Mesendoderm (in vitro differentiated cells): ENCODE results near the gene KLKB1.
"Not testable (repeated sequence)": the region's sequence is repeated elsewhere in the genome, so short reads cannot be mapped to it uniquely, and the experiment has no call there.

Experiments
- DNase-seq: peaks from one replicate; pipeline ENCODE4 v3.0.0; 2013
- H2AK5ac ChIP-seq: 2 replicates; pipeline ENCODE4 v1.6.1; 2013; ENCODE audit warnings: low read length, inconsistent platforms
- H2BK120ac ChIP-seq: 2 replicates; pipeline ENCODE4 v1.6.1; 2013; ENCODE audit warnings: low read depth, mild to moderate bottlenecking, low read length, moderate library complexity, mixed read lengths
- H2BK15ac ChIP-seq: replicated peaks from 2 replicates; pipeline ENCODE4 v1.6.1; 2013; ENCODE audit warnings: low read depth, mild to moderate bottlenecking, moderate library complexity
- H2BK5ac ChIP-seq: 2 replicates; pipeline ENCODE4 v1.6.1; 2013; ENCODE audit warnings: low read length, inconsistent platforms
- H3K18ac ChIP-seq: 2 replicates; pipeline ENCODE4 v1.6.1; 2013; ENCODE audit warnings: mild to moderate bottlenecking, low read length, mixed read lengths
- H3K23ac ChIP-seq: one replicate; pipeline ENCODE4 v1.6.1; 2013; ENCODE audit warnings: low read length
- H3K27ac ChIP-seq: 2 replicates; pipeline ENCODE4 v1.5.1; 2013; ENCODE audit warnings: low read depth, mild to moderate bottlenecking, inconsistent platforms, low read length, moderate library complexity
- H3K27me3 ChIP-seq: 2 replicates; pipeline ENCODE4 v1.6.1; 2013; ENCODE audit warnings: low read length, control low read depth, mild to moderate bottlenecking, inconsistent platforms; ENCODE audit not compliant: insufficient read depth, poor library complexity
- H3K36me3 ChIP-seq: 2 replicates; pipeline ENCODE4 v1.6.1; 2013; ENCODE audit warnings: low read length, inconsistent platforms; ENCODE audit not compliant: control insufficient read depth, insufficient read depth
- H3K4ac ChIP-seq: one replicate; pipeline ENCODE4 v1.6.1; 2013; ENCODE audit warnings: low read depth, mild to moderate bottlenecking, low read length, moderate library complexity
- H3K4me1 ChIP-seq: 2 replicates; pipeline ENCODE4 v1.6.1; 2013; ENCODE audit warnings: low read depth, low read length, inconsistent platforms; ENCODE audit not compliant: control insufficient read depth
- H3K4me2 ChIP-seq: 2 replicates; pipeline ENCODE4 v1.6.1; 2013; ENCODE audit warnings: low read length
- H3K4me3 ChIP-seq: 2 replicates; pipeline ENCODE4 v1.5.1; 2013; ENCODE audit warnings: mild to moderate bottlenecking, low read length
- H3K56ac ChIP-seq: one replicate; pipeline ENCODE4 v1.6.1; 2013; ENCODE audit warnings: low read length
- H3K79me1 ChIP-seq: 2 replicates; pipeline ENCODE4 v1.6.1; 2013; ENCODE audit warnings: low read length, inconsistent platforms
- H3K79me2 ChIP-seq: 2 replicates; pipeline ENCODE4 v1.6.1; 2013; ENCODE audit warnings: mild to moderate bottlenecking, low read length; ENCODE audit not compliant: control insufficient read depth, insufficient read depth
- H3K9ac ChIP-seq: 2 replicates; pipeline ENCODE4 v1.6.1; 2013; ENCODE audit warnings: low read length, inconsistent platforms
- H4K5ac ChIP-seq: one replicate; pipeline ENCODE4 v1.6.1; 2013; ENCODE audit warnings: low read length
- H4K8ac ChIP-seq: one replicate; pipeline ENCODE4 v1.6.1; 2013; ENCODE audit warnings: low read depth, mild to moderate bottlenecking, control low read depth, low read length, moderate library complexity
- WGBS: extraction: QIAGEN DNeasy Blood & Tissue Kit; methylation state at CpG from one replicate; pipeline ENCODE4 v1.1.7; 2013; ENCODE audit warnings: low lambda C conversion rate, missing lambda C conversion rate; ENCODE audit not compliant: insufficient coverage; ENCODE audit errors: extremely low coverage; 5-methylcytosine and 5-hydroxymethylcytosine counted together

The KLKB1 gene

GRCh38 chr4:186242031-186242430 is 14.7 kb downstream of the KLKB1 start:
- not testable (repeated sequence) for H3K4me3 ChIP-seq, H2BK120ac ChIP-seq, H3K4me1 ChIP-seq, H3K79me1 ChIP-seq, H2BK15ac ChIP-seq, H3K23ac ChIP-seq, H3K27me3 ChIP-seq, H3K18ac ChIP-seq, H3K4ac ChIP-seq, H3K36me3 ChIP-seq, H2BK5ac ChIP-seq, H2AK5ac ChIP-seq, H4K5ac ChIP-seq, H4K8ac ChIP-seq, H3K4me2 ChIP-seq
- peak; percentile 72 for DNase-seq
- peak overlapping the region; percentile 51 for H3K27ac ChIP-seq
- H3K79me2 ChIP-seq: peaks cover 12% of the 10 kb centered on the region
- peak overlapping the region; percentile 25 for H3K56ac ChIP-seq
- peak overlapping the region; percentile 0 for H3K9ac ChIP-seq
- WGBS: no CpG with 5 or more reads among the region's 10 CpGs

GRCh38 chr4:186243331-186243730 is 16.0 kb downstream of the KLKB1 start:
- Histone ChIP-seq H4K5ac (no peak overlapping the region), H3K36me3 (no peaks in the 10 kb centered on the region), H2BK15ac (no peak overlapping the region), H3K4me1 (peaks cover 6% of the 10 kb centered on the region), H4K8ac (no peak overlapping the region), H3K56ac (peak overlapping the region; percentile 60), H3K18ac (peak overlapping the region; percentile 51), H2BK120ac (no peak overlapping the region), H3K79me1 (no peaks in the 10 kb centered on the region), H3K79me2 (peaks cover 12% of the 10 kb centered on the region), H3K23ac (no peak overlapping the region), H3K4ac (peak overlapping the region; percentile 16), H3K4me2 (no peak overlapping the region), H2AK5ac (no peak overlapping the region), H3K9ac (peak overlapping the region; percentile 29), H3K4me3 (no peak overlapping the region), H2BK5ac (no peak overlapping the region), H3K27me3 (no peaks in the 10 kb centered on the region), H3K27ac (peak overlapping the region; percentile 78)
- DNase-seq: peak; percentile 83
- WGBS: no CpG with 5 or more reads among the region's 2 CpGs

- Histone ChIP-seq H2BK120ac (no peak overlapping the region), H2BK15ac (no peak overlapping the region), H3K4me1 (peaks cover 6% of the 10 kb centered on the region), H3K79me2 (peaks cover 12% of the 10 kb centered on the region), H3K4me3 (peak overlapping the region; percentile 16), H3K36me3 (no peaks in the 10 kb centered on the region), H3K18ac (no peak overlapping the region), H3K4me2 (no peak overlapping the region), H2BK5ac (no peak overlapping the region), H2AK5ac (no peak overlapping the region), H3K23ac (no peak overlapping the region), H3K4ac (no peak overlapping the region), H4K5ac (no peak overlapping the region), H4K8ac (no peak overlapping the region), H3K27me3 (no peaks in the 10 kb centered on the region), H3K27ac (peak overlapping the region; percentile 20), H3K9ac (peak overlapping the region; percentile 61), H3K79me1 (no peaks in the 10 kb centered on the region), H3K56ac (peak overlapping the region; percentile 37)
- no CpG with 5 or more reads among the region's 5 CpGs for WGBS
- DNase-seq: no peak
Measured at GRCh38 chr4:186244835-186245234, 17.5 kb downstream of the KLKB1 start.

GRCh38 chr4:186247062-186247752 is 19.9 kb downstream of the KLKB1 start:
- not testable (repeated sequence) for H3K36me3 ChIP-seq, H3K4me2 ChIP-seq, H4K8ac ChIP-seq, H2AK5ac ChIP-seq, H3K4me1 ChIP-seq, H3K79me1 ChIP-seq, H3K23ac ChIP-seq, H2BK15ac ChIP-seq, H3K27me3 ChIP-seq, H2BK5ac ChIP-seq, H4K5ac ChIP-seq
- H3K4ac ChIP-seq: peak overlapping the region; percentile 99
- peak overlapping the region; percentile 83 for H3K27ac ChIP-seq
- H3K56ac ChIP-seq: peak overlapping the region; percentile 82
- peak; percentile 63 for DNase-seq
- H3K9ac ChIP-seq: peak overlapping the region; percentile 71
- H3K79me2 ChIP-seq: peaks cover 12% of the 10 kb centered on the region
- H3K18ac ChIP-seq: peak overlapping the region; percentile 93
- WGBS: no CpG with 5 or more reads among the region's 9 CpGs
- H3K4me3 ChIP-seq: peak overlapping the region; percentile 45
- peak overlapping the region; percentile 36 for H2BK120ac ChIP-seq

- DNase-seq: peak; percentile 66
- no peak overlapping the region for H3K4me3 ChIP-seq
- H3K4me2 ChIP-seq: no peak overlapping the region
- no peaks in the 10 kb centered on the region for H3K79me1 ChIP-seq
- H2AK5ac ChIP-seq: no peak overlapping the region
- no peaks in the 10 kb centered on the region for H3K36me3 ChIP-seq
- H3K9ac ChIP-seq: no peak overlapping the region
- no peak overlapping the region for H2BK5ac ChIP-seq
- WGBS: no CpG with 5 or more reads among the region's 1 CpG
- H2BK120ac ChIP-seq: no peak overlapping the region
- H3K27ac ChIP-seq: no peak overlapping the region
- no peak overlapping the region for H3K56ac ChIP-seq
- peaks cover 3% of the 10 kb centered on the region for H3K4me1 ChIP-seq
- no peak overlapping the region for H4K8ac ChIP-seq
- H3K18ac ChIP-seq: no peak overlapping the region
- H3K27me3 ChIP-seq: no peaks in the 10 kb centered on the region
- H3K23ac ChIP-seq: no peak overlapping the region
- H3K79me2 ChIP-seq: peaks cover 12% of the 10 kb centered on the region
- no peak overlapping the region for H4K5ac ChIP-seq
- no peak overlapping the region for H2BK15ac ChIP-seq
- H3K4ac ChIP-seq: no peak overlapping the region
Measured at GRCh38 chr4:186248643-186249042, 21.3 kb downstream of the KLKB1 start.
